ENCODE results near the gene POMGNT1. TPM values are rescaled to one million over a fixed set of nuclear protein-coding genes. Genes with fewer than 3 reads are reported as not detected.
A peak's percentile ranks its signal among the peaks of the same experiment; 100 is the strongest.

POMGNT1 gene
- total and polyA plus RNA-seq, 2 of the 13 experiments (the other 11 are each of a cell fraction or from before 2014, with no cell fraction given) = 33.9 to 46.8 TPM

- TF ChIP-seq, protein P1, sequence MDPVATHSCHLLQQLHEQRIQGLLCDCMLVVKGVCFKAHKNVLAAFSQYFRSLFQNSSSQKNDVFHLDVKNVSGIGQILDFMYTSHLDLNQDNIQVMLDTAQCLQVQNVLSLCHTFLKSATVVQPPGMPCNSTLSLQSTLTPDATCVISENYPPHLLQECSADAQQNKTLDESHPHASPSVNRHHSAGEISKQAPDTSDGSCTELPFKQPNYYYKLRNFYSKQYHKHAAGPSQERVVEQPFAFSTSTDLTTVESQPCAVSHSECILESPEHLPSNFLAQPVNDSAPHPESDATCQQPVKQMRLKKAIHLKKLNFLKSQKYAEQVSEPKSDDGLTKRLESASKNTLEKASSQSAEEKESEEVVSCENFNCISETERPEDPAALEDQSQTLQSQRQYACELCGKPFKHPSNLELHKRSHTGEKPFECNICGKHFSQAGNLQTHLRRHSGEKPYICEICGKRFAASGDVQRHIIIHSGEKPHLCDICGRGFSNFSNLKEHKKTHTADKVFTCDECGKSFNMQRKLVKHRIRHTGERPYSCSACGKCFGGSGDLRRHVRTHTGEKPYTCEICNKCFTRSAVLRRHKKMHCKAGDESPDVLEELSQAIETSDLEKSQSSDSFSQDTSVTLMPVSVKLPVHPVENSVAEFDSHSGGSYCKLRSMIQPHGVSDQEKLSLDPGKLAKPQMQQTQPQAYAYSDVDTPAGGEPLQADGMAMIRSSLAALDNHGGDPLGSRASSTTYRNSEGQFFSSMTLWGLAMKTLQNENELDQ (CRISPR knock-in tag; IDR thresholded peaks at IDR 0.05; ENCODE audit: borderline replicate concordance) = no peak
- TF ChIP-seq GATAD1 (CRISPR knock-in tag; IDR thresholded peaks at IDR 0.05) = no peak
- no peak for TF ChIP-seq NCOA1 (CRISPR knock-in tag; IDR thresholded peaks at IDR 0.05)
- TF ChIP-seq ZNF614 (CRISPR knock-in tag; IDR thresholded peaks at IDR 0.05; ENCODE audit: borderline replicate concordance) = no peak; the same call in 1 of the 2 replicates
- no peak for TF ChIP-seq ZNF572 (CRISPR knock-in tag; IDR thresholded peaks at IDR 0.05)
- TF ChIP-seq, protein P2, sequence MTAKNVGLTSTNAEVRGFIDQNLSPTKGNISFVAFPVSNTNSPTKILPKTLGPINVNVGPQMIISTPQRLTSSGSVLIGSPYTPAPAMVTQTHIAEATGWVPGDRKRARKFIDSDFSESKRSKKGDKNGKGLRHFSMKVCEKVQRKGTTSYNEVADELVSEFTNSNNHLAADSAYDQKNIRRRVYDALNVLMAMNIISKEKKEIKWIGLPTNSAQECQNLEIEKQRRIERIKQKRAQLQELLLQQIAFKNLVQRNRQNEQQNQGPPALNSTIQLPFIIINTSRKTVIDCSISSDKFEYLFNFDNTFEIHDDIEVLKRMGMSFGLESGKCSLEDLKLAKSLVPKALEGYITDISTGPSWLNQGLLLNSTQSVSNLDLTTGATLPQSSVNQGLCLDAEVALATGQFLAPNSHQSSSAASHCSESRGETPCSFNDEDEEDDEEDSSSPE (CRISPR knock-in tag; IDR thresholded peaks at IDR 0.05) = no peak
- TF ChIP-seq E2F5 (CRISPR knock-in tag; conservative IDR thresholded peaks at IDR 0.05) = no peak
- TF ChIP-seq, protein P3, sequence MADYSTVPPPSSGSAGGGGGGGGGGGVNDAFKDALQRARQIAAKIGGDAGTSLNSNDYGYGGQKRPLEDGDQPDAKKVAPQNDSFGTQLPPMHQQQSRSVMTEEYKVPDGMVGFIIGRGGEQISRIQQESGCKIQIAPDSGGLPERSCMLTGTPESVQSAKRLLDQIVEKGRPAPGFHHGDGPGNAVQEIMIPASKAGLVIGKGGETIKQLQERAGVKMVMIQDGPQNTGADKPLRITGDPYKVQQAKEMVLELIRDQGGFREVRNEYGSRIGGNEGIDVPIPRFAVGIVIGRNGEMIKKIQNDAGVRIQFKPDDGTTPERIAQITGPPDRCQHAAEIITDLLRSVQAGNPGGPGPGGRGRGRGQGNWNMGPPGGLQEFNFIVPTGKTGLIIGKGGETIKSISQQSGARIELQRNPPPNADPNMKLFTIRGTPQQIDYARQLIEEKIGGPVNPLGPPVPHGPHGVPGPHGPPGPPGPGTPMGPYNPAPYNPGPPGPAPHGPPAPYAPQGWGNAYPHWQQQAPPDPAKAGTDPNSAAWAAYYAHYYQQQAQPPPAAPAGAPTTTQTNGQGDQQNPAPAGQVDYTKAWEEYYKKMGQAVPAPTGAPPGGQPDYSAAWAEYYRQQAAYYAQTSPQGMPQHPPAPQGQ (CRISPR knock-in tag; IDR thresholded peaks at IDR 0.05; ENCODE audit: borderline replicate concordance) = no peak
- TF ChIP-seq, protein P4, sequence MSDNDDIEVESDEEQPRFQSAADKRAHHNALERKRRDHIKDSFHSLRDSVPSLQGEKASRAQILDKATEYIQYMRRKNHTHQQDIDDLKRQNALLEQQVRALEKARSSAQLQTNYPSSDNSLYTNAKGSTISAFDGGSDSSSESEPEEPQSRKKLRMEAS (IDR thresholded peaks at IDR 0.05) = no peak; the same call in 1 of the 2 replicates
- no peak for TF ChIP-seq REXO4 (CRISPR knock-in tag; IDR thresholded peaks at IDR 0.05; ENCODE audit: borderline replicate concordance)
- TF ChIP-seq IRF2 (CRISPR knock-in tag; IDR thresholded peaks at IDR 0.05) = no peak
- TF ChIP-seq, protein P5, sequence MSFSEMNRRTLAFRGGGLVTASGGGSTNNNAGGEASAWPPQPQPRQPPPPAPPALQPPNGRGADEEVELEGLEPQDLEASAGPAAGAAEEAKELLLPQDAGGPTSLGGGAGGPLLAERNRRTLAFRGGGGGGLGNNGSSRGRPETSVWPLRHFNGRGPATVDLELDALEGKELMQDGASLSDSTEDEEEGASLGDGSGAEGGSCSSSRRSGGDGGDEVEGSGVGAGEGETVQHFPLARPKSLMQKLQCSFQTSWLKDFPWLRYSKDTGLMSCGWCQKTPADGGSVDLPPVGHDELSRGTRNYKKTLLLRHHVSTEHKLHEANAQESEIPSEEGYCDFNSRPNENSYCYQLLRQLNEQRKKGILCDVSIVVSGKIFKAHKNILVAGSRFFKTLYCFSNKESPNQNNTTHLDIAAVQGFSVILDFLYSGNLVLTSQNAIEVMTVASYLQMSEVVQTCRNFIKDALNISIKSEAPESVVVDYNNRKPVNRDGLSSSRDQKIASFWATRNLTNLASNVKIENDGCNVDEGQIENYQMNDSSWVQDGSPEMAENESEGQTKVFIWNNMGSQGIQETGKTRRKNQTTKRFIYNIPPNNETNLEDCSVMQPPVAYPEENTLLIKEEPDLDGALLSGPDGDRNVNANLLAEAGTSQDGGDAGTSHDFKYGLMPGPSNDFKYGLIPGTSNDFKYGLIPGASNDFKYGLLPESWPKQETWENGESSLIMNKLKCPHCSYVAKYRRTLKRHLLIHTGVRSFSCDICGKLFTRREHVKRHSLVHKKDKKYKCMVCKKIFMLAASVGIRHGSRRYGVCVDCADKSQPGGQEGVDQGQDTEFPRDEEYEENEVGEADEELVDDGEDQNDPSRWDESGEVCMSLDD (CRISPR knock-in tag; IDR thresholded peaks at IDR 0.05; ENCODE audit: borderline replicate concordance) = no peak
- TF ChIP-seq ZBTB14 (CRISPR knock-in tag; IDR thresholded peaks at IDR 0.05) = no peak
- TF ChIP-seq GLI4 (CRISPR knock-in tag; IDR thresholded peaks at IDR 0.05; ENCODE audit: borderline replicate concordance) = no peak
- no peak for TF ChIP-seq ZNF530 (CRISPR knock-in tag; IDR thresholded peaks at IDR 0.05; ENCODE audit: low read depth)
- TF ChIP-seq CCDC6 (CRISPR knock-in tag; IDR thresholded peaks at IDR 0.05) = 0 out of 2 replicates have a peak, but pooled peaks have one; percentile 12
Measured at GRCh38 chr1:46179138-46180081, 18.8 kb downstream of the POMGNT1 start (continued).

Measured in HepG2 (cell line).